ENCODE data around the gene TANC1.

GRCh38 chr2:159150280-159150746 is 181.9 kb downstream of the TANC1 start:
- TF ChIP-seq POLR2AphosphoS5 (IDR thresholded peaks at IDR 0.05; ENCODE audit: low read depth, low read length) (no peak), FOXP2 (optimal IDR thresholded peaks at IDR 0.05; ENCODE audit: borderline replicate concordance, extremely low read depth, extremely low read length, insufficient read depth) (peak; percentile 19), REST (IDR thresholded peaks at IDR 0.05; ENCODE audit: insufficient read depth in 1 of 2, low read depth in 2 of 2, low read length in 2 of 2) (no peak), SIN3A (IDR thresholded peaks at IDR 0.05; ENCODE audit: borderline replicate concordance, insufficient read depth, low read length) (no peak), TAF1 (IDR thresholded peaks at IDR 0.05; ENCODE audit: borderline replicate concordance, insufficient read depth, low read length) (no peak)

Data from PFSK-1 (cell line).